ENCODE measurements around the gene NYNRIN.

NYNRIN gene

DNA sequence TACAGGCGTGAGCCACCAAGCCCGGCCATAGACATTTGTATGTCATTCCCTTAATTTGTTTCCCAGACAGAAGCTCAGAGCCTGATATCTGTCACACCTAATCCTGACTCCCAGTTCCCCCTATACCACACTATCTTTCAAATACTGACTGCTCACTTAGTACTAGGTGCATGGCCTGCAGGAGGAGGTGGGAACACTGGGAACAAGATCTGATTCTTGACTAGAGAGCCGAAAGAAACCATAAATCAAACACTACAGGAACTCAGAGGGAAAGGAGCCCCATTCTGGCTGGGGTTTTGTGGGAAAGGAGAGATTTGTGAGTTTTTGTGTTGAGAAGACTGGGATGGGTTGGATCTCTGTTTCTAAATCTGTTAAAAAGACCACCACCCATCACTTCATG, 35.9 kb downstream of the NYNRIN start:
- ATAC-seq: no peak
- no peak for TF ChIP-seq ZC3H10 (CRISPR knock-in tag; IDR thresholded peaks at IDR 0.05)
- TF ChIP-seq, protein P1, sequence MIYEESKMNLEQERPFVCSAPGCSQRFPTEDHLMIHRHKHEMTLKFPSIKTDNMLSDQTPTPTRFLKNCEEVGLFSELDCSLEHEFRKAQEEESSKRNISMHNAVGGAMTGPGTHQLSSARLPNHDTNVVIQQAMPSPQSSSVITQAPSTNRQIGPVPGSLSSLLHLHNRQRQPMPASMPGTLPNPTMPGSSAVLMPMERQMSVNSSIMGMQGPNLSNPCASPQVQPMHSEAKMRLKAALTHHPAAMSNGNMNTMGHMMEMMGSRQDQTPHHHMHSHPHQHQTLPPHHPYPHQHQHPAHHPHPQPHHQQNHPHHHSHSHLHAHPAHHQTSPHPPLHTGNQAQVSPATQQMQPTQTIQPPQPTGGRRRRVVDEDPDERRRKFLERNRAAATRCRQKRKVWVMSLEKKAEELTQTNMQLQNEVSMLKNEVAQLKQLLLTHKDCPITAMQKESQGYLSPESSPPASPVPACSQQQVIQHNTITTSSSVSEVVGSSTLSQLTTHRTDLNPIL (CRISPR knock-in tag; IDR thresholded peaks at IDR 0.05; ENCODE audit: low read depth): no peak
- TF ChIP-seq ARNTL (CRISPR knock-in tag; IDR thresholded peaks at IDR 0.05; ENCODE audit: borderline replicate concordance, low read depth): no peak
- no peak for TF ChIP-seq RARB (CRISPR knock-in tag; IDR thresholded peaks at IDR 0.05)
- no peak for TF ChIP-seq TCF4 (CRISPR knock-in tag; IDR thresholded peaks at IDR 0.05; ENCODE audit: borderline replicate concordance)
- TF ChIP-seq, protein P2, sequence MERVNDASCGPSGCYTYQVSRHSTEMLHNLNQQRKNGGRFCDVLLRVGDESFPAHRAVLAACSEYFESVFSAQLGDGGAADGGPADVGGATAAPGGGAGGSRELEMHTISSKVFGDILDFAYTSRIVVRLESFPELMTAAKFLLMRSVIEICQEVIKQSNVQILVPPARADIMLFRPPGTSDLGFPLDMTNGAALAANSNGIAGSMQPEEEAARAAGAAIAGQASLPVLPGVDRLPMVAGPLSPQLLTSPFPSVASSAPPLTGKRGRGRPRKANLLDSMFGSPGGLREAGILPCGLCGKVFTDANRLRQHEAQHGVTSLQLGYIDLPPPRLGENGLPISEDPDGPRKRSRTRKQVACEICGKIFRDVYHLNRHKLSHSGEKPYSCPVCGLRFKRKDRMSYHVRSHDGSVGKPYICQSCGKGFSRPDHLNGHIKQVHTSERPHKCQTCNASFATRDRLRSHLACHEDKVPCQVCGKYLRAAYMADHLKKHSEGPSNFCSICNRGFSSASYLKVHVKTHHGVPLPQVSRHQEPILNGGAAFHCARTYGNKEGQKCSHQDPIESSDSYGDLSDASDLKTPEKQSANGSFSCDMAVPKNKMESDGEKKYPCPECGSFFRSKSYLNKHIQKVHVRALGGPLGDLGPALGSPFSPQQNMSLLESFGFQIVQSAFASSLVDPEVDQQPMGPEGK (CRISPR knock-in tag; IDR thresholded peaks at IDR 0.05; ENCODE audit: borderline replicate concordance): no peak
- no peak for TF ChIP-seq TOX (CRISPR knock-in tag; IDR thresholded peaks at IDR 0.05; ENCODE audit: borderline replicate concordance)
- TF ChIP-seq, protein P3, sequence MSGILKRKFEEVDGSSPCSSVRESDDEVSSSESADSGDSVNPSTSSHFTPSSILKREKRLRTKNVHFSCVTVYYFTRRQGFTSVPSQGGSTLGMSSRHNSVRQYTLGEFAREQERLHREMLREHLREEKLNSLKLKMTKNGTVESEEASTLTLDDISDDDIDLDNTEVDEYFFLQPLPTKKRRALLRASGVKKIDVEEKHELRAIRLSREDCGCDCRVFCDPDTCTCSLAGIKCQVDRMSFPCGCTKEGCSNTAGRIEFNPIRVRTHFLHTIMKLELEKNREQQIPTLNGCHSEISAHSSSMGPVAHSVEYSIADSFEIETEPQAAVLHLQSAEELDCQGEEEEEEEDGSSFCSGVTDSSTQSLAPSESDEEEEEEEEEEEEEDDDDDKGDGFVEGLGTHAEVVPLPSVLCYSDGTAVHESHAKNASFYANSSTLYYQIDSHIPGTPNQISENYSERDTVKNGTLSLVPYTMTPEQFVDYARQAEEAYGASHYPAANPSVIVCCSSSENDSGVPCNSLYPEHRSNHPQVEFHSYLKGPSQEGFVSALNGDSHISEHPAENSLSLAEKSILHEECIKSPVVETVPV (CRISPR knock-in tag; IDR thresholded peaks at IDR 0.05): no peak
- no peak for TF ChIP-seq ISL1 (CRISPR knock-in tag; IDR thresholded peaks at IDR 0.05)
- no peak for TF ChIP-seq SNAI2 (CRISPR knock-in tag; IDR thresholded peaks at IDR 0.05)
- no peak for TF ChIP-seq ZNF565 (CRISPR knock-in tag; conservative IDR thresholded peaks at IDR 0.05; ENCODE audit: low read depth)
- no peak for TF ChIP-seq ZNF8 (CRISPR knock-in tag; IDR thresholded peaks at IDR 0.05)
- TF ChIP-seq OSR1 (CRISPR knock-in tag; IDR thresholded peaks at IDR 0.05): no peak
- no peak for TF ChIP-seq BACH2 (CRISPR knock-in tag; IDR thresholded peaks at IDR 0.05; ENCODE audit: borderline replicate concordance)
- no peak for TF ChIP-seq GLIS3 (CRISPR knock-in tag; IDR thresholded peaks at IDR 0.05)

DNA sequence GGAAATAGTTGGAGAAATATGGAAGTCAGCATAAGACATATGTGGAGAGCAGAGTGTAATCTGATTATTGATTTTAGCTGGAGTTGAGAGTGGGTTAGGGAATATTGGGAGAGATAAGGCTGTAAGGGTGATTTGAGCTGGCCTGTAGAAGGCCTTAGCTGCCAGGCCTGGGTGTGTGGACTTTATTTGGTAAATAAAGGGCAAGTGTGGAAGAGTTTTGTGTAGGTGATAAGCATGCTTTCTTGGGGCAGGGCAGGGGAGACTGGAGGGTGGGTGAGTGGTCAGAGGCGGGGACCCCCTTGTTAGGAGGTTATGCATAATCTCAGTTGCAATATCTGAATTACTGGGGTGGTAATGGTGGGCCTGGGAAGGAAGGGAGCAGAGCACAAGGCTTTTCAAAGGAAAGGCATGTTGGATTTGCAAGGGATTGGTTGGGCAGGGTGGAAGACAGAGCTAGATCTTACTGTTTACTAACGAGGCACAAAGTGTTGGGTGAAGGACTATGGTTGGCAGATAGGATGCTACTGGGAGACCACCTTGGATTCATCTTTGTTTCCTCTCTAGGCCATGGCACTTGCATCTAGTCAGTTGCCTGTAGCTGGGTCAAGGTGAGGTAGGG, 36.5 kb downstream of the NYNRIN start:
- TF ChIP-seq ZFP3 (CRISPR knock-in tag; IDR thresholded peaks at IDR 0.05) (no peak), ZFP30 (CRISPR knock-in tag; IDR thresholded peaks at IDR 0.05) (no peak), PPARA (CRISPR knock-in tag; IDR thresholded peaks at IDR 0.05; ENCODE audit: borderline replicate concordance) (no peak), SNAI2 (CRISPR knock-in tag; IDR thresholded peaks at IDR 0.05) (no peak), OSR1 (CRISPR knock-in tag; IDR thresholded peaks at IDR 0.05) (no peak), CSDC2 (CRISPR knock-in tag; IDR thresholded peaks at IDR 0.05) (no peak), TCF4 (CRISPR knock-in tag; IDR thresholded peaks at IDR 0.05; ENCODE audit: borderline replicate concordance) (no peak), GLIS3 (CRISPR knock-in tag; IDR thresholded peaks at IDR 0.05) (no peak), ARNTL (CRISPR knock-in tag; IDR thresholded peaks at IDR 0.05; ENCODE audit: borderline replicate concordance, low read depth) (no peak), ZNF70 (CRISPR knock-in tag; IDR thresholded peaks at IDR 0.05) (no peak), ZNF565 (CRISPR knock-in tag; conservative IDR thresholded peaks at IDR 0.05; ENCODE audit: low read depth) (no peak), ZC3H10 (CRISPR knock-in tag; IDR thresholded peaks at IDR 0.05) (no peak), TOX (CRISPR knock-in tag; IDR thresholded peaks at IDR 0.05; ENCODE audit: borderline replicate concordance) (no peak), ZNF8 (CRISPR knock-in tag; IDR thresholded peaks at IDR 0.05) (no peak)
- TF ChIP-seq, protein P1 (CRISPR knock-in tag; IDR thresholded peaks at IDR 0.05; ENCODE audit: low read depth): no peak
- TF ChIP-seq, protein P3 (CRISPR knock-in tag; IDR thresholded peaks at IDR 0.05): no peak
- TF ChIP-seq, protein P4, sequence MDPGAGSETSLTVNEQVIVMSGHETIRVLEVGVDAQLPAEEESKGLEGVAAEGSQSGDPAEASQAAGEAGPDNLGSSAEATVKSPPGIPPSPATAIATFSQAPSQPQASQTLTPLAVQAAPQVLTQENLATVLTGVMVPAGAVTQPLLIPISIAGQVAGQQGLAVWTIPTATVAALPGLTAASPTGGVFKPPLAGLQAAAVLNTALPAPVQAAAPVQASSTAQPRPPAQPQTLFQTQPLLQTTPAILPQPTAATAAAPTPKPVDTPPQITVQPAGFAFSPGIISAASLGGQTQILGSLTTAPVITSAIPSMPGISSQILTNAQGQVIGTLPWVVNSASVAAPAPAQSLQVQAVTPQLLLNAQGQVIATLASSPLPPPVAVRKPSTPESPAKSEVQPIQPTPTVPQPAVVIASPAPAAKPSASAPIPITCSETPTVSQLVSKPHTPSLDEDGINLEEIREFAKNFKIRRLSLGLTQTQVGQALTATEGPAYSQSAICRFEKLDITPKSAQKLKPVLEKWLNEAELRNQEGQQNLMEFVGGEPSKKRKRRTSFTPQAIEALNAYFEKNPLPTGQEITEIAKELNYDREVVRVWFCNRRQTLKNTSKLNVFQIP (CRISPR knock-in tag; IDR thresholded peaks at IDR 0.05; ENCODE audit: borderline replicate concordance, low read depth): no peak
- TF ChIP-seq, protein P2 (CRISPR knock-in tag; IDR thresholded peaks at IDR 0.05; ENCODE audit: borderline replicate concordance): no peak
- no peak for ATAC-seq
